Spinal cord (tissue), 10 donors: ENCODE results near the gene POLR2I. TPM values are rescaled to one million over a fixed set of nuclear protein-coding genes. Genes with fewer than 3 reads are reported as not detected.
"Not testable (repeated sequence)": the region's sequence is repeated elsewhere in the genome, so short reads cannot be mapped to it uniquely, and the experiment has no call there.

Source experiments
- DNase-seq, 6 donors: peaks; one replicate each; pipeline versions ENCODE4 v3.0.0 to v3.0.0-alpha.2; 2013 to 2015; ENCODE audit warnings: low spot score in 6 of 6, low read depth in 4 of 6
- H3K27ac ChIP-seq: one replicate; pipeline ENCODE4 v1.5.1; 2013; ENCODE audit warnings: low read depth, low read length, control low read depth
- H3K27me3 ChIP-seq: one replicate; pipeline ENCODE4 v1.6.1; 2013; ENCODE audit warnings: low read length; ENCODE audit not compliant: control insufficient read depth, insufficient read depth
- H3K36me3 ChIP-seq: one replicate; pipeline ENCODE4 v1.6.1; 2013; ENCODE audit warnings: low read length; ENCODE audit not compliant: control insufficient read depth, insufficient read depth
- H3K4me1 ChIP-seq: one replicate; pipeline ENCODE4 v1.6.1; 2013; ENCODE audit warnings: low read length; ENCODE audit not compliant: control insufficient read depth, insufficient read depth
- H3K4me3 ChIP-seq: one replicate; pipeline ENCODE4 v1.5.1; 2013; ENCODE audit warnings: low read depth, low read length, control low read depth
- H3K9me3 ChIP-seq: one replicate; pipeline ENCODE4 v1.6.1; 2013; ENCODE audit warnings: low read length; ENCODE audit not compliant: control insufficient read depth, insufficient read depth
- WGBS: methylation state at CpG from one replicate; pipeline ENCODE4 v1.1.5; 2013; ENCODE audit warnings: missing lambda C conversion rate; ENCODE audit not compliant: insufficient coverage; 5-methylcytosine and 5-hydroxymethylcytosine counted together
- polyA plus RNA-seq, 2 donors: library from polyadenylated mRNA; unstranded; fragments of 120-200 nt; gene quantifications; one replicate each; pipeline ENCODE4 v1.2.1, GENCODE V29; 2013; ENCODE audit not compliant: insufficient read length in 2 of 2
- total RNA-seq, 2 donors: library from RNA; depleted of rRNA in 1 of 2; stranded (reverse); fragments of 120-200 nt in 1 of 2; fragments of >200 nt in 1 of 2; gene quantifications; one replicate each; pipeline versions ENCODE4 v1.2.3 to v1.2.4, GENCODE V29; 2013 to 2014
- donor health status: healthy.

Gene POLR2I
- total and polyA plus RNA-seq, 4 donors, result 68.3 to 130 (median 109) TPM

DNA sequence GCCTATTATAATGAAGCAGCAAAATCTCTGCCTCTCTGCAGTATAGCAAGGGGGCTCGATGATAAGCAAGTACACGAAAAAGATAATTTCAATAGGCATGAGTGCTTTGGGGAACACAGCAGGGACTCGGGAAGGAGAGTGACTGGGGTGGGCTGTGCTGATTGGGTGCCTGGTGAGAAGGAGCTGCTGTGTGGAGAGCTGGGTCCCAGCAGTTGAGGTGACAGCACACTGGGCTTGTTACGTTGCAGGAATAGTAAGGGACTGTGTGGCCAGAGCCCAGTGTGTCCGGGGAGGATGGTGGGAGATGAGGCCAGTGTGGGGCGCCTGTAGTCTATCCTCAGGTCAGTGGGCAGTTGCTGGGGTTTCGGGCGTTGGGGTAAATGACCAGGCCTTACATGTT is 42.6 kb downstream of the POLR2I start:
- Histone ChIP-seq H3K27me3 (no peaks in the 10 kb centered on the region), H3K9me3 (no peaks in the 10 kb centered on the region), H3K4me3 (no peak overlapping the region), H3K27ac (no peak overlapping the region), H3K4me1 (no peaks in the 10 kb centered on the region), H3K36me3 (peaks cover 30% of the 10 kb centered on the region)
- WGBS, result 91% methylated on average over 8 of the region's 8 CpGs
- no peak for DNase-seq

DNA sequence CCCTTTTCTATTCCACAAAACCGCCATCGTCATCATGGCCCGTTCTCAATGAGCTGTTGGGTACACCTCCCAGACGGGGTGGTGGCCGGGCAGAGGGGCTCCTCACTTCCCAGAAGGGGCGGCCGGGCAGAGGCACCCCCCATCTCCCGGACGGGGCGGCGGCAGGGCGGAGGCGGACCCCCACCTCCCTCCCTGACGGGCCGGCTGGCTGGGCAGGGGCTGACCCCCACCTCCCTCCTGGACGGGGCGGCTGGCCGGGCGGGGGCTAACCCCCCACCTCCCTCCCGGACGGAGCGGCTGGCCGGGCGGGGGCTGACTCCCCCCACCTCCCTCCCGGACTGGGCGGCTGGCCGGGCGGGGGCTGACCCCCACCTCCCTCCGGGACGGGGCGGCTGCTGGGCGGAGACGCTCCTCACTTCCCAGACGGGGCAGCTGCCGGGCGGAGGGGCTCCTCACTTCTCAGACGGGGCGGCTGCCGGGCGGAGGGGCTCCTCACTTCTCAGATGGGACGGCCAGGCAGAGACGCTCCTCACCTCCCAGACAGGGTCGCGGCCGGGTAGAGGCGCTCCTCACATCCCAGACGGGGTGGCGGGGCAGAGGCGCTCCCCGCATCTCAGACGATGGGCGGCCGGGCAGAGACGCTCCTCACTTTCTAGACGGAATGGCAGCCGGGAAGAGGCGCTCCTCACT is 45.7 kb downstream of the POLR2I start:
- not testable (repeated sequence) for H3K27ac ChIP-seq, H3K4me1 ChIP-seq, H3K9me3 ChIP-seq, H3K4me3 ChIP-seq, DNase-seq, H3K27me3 ChIP-seq
- H3K36me3 ChIP-seq, result peaks cover 39% of the 10 kb centered on the region
- 94% methylated on average over 3 of the region's 57 CpGs for WGBS

DNA sequence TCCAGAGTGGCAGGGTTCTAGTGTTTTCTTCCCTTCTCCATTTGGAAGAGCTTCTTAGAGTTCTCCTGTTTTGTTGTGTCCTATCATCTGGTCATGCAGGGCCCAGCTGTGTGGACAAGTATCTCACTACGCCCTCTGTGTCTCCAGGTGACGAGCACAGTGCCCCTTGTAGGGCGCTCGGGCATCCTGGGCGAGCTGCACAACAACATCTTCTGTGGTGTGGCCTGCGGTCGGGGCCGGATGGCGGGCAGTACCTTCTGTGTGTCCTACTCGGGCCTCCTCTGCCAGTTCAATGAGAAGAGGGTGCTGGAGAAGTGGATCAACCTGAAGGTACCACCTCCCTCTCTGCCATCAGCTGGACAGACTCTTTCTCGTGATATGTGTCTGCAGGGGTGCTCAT is 47.0 kb downstream of the POLR2I start:
- no peaks in the 10 kb centered on the region for H3K27me3 ChIP-seq
- no peak overlapping the region for H3K27ac ChIP-seq
- 95% methylated on average over 10 of the region's 11 CpGs for WGBS
- no peaks in the 10 kb centered on the region for H3K9me3 ChIP-seq
- peaks cover 39% of the 10 kb centered on the region for H3K36me3 ChIP-seq
- H3K4me3 ChIP-seq, result no peak overlapping the region
- H3K4me1 ChIP-seq, result no peaks in the 10 kb centered on the region
- DNase-seq, result no peak

DNA sequence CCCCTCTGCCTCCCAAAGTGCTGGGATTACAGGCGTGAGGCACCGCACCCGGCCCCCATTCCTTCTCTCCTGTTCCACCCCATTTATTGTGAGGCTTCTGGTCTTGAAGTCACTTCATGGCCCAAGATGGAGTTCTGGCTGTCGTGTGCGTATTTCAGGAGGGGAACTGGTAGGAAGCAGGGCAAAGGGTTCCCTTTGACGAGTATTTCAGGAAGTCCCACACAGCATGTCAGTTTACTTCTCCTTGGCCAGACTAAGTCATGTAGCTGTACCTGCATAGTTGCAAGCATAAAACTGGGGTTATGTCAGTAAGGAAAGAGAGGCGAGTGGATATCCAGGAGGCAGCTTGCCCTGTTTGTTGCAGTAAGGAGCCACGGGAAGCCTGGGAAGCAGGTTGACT is 49.8 kb downstream of the POLR2I start:
- 91% methylated on average over 4 of the region's 8 CpGs for WGBS
- no peak overlapping the region for H3K27ac ChIP-seq
- no peak overlapping the region for H3K4me3 ChIP-seq
- no peaks in the 10 kb centered on the region for H3K9me3 ChIP-seq
- no peaks in the 10 kb centered on the region for H3K4me1 ChIP-seq
- DNase-seq, result no peak
- H3K27me3 ChIP-seq, result no peaks in the 10 kb centered on the region
- peaks cover 34% of the 10 kb centered on the region for H3K36me3 ChIP-seq

Other genes with a start within 250 kb of the POLR2I start
- 100 to 1,000 TPM; 205 to 237 TPM for gene APLP1, start 246.3 kb downstream of the POLR2I start, total RNA-seq
- gene APLP1, start 246.3 kb downstream of the POLR2I start, polyA plus RNA-seq, result 1,000 to 10,000 TPM; 1,021 to 1,097 TPM
- gene NFKBID, start 214.3 kb downstream of the POLR2I start, total RNA-seq, result 1 to 10 TPM; 6.4 to 6.8 TPM
- gene NFKBID, start 214.3 kb downstream of the POLR2I start, polyA plus RNA-seq, result 10 to 100 TPM in 1 of 2 donors, 1 to 10 TPM in 1; 4.9 to 10.6 TPM
- 1 to 10 TPM; 1.9 to 3.5 TPM for gene HCST, start 212.3 kb downstream of the POLR2I start, total RNA-seq
- gene HCST, start 212.3 kb downstream of the POLR2I start, polyA plus RNA-seq, result 1 to 10 TPM; 3.7 to 4.0 TPM
- gene TYROBP, start 206.6 kb downstream of the POLR2I start, total RNA-seq, result 10 to 100 TPM; 14.1 to 34.1 TPM
- 10 to 100 TPM; 25.8 to 32.4 TPM for gene TYROBP, start 206.6 kb downstream of the POLR2I start, polyA plus RNA-seq
- gene LRFN3, start 178.5 kb downstream of the POLR2I start, total RNA-seq, result 1 to 10 TPM; 5.5 to 6.6 TPM
- gene LRFN3, start 178.5 kb downstream of the POLR2I start, polyA plus RNA-seq, result 10 to 100 TPM; 45.0 to 47.8 TPM
- gene SDHAF1, start 119.7 kb downstream of the POLR2I start, total RNA-seq, result 10 to 100 TPM; 11.4 to 27.5 TPM
- gene SDHAF1, start 119.7 kb downstream of the POLR2I start, polyA plus RNA-seq, result 10 to 100 TPM; 25.3 to 27.3 TPM
- gene SYNE4, start 106.1 kb downstream of the POLR2I start, total RNA-seq, result 1 to 10 TPM in 1 of 2 donors, under 1 TPM in 1; 0.79 to 1.4 TPM
- 1 to 10 TPM; 6.8 to 7.1 TPM for gene SYNE4, start 106.1 kb downstream of the POLR2I start, polyA plus RNA-seq
- 10 to 100 TPM; 12.6 to 14.3 TPM for gene ALKBH6, start 100.7 kb downstream of the POLR2I start, total RNA-seq
- gene ALKBH6, start 100.7 kb downstream of the POLR2I start, polyA plus RNA-seq, result 10 to 100 TPM; 22.5 to 29.2 TPM
- 10 to 100 TPM; 25.2 to 53.4 TPM for gene CLIP3, start 82.0 kb downstream of the POLR2I start, total RNA-seq
- gene CLIP3, start 82.0 kb downstream of the POLR2I start, polyA plus RNA-seq, result 100 to 1,000 TPM; 294 to 331 TPM
- 1 to 10 TPM; 3.1 to 6.6 TPM for gene THAP8, start 60.6 kb downstream of the POLR2I start, total RNA-seq
- gene THAP8, start 60.6 kb downstream of the POLR2I start, polyA plus RNA-seq, result 10 to 100 TPM; 16.9 to 17.1 TPM
- gene WDR62, start 60.0 kb downstream of the POLR2I start, total RNA-seq, result 1 to 10 TPM; 2.1 to 3.1 TPM
- gene WDR62, start 60.0 kb downstream of the POLR2I start, polyA plus RNA-seq, result 1 to 10 TPM; 4.8 to 6.6 TPM
- gene OVOL3, start 3.7 kb downstream of the POLR2I start, total RNA-seq, result not detected
- gene OVOL3, start 3.7 kb downstream of the POLR2I start, polyA plus RNA-seq, result under 1 TPM in 1 of 2 donors, not detected in 1; 0.56 TPM
- 100 to 1,000 TPM; 184 to 278 TPM for gene TBCB, start 593 bp upstream of the POLR2I start, total RNA-seq
- 100 to 1,000 TPM; 336 to 343 TPM for gene TBCB, start 593 bp upstream of the POLR2I start, polyA plus RNA-seq
- gene CAPNS1, start 25.2 kb upstream of the POLR2I start, total RNA-seq, result 100 to 1,000 TPM; 200 to 421 TPM
- gene CAPNS1, start 25.2 kb upstream of the POLR2I start, polyA plus RNA-seq, result 100 to 1,000 TPM; 486 to 515 TPM
- 10 to 100 TPM in 1 of 2 donors, 1 to 10 TPM in 1; 5.8 to 20.5 TPM for gene COX7A1, start 37.6 kb upstream of the POLR2I start, total RNA-seq
- gene COX7A1, start 37.6 kb upstream of the POLR2I start, polyA plus RNA-seq, result 10 to 100 TPM in 1 of 2 donors, 1 to 10 TPM in 1; 9.7 to 22.2 TPM
- gene ZNF565, start 99.8 kb upstream of the POLR2I start, total RNA-seq, result 10 to 100 TPM; 12.1 to 12.9 TPM
- 10 to 100 TPM in 1 of 2 donors, 1 to 10 TPM in 1; 9.7 to 11.0 TPM for gene ZNF565, start 99.8 kb upstream of the POLR2I start, polyA plus RNA-seq
- gene ZNF146, start 100.2 kb upstream of the POLR2I start, total RNA-seq, result 10 to 100 TPM; 86.3 to 93.2 TPM
- 10 to 100 TPM; 64.1 to 81.3 TPM for gene ZNF146, start 100.2 kb upstream of the POLR2I start, polyA plus RNA-seq